Measurements from ENCODE around the gene TMED6.
"Not testable (repeated sequence)": the region's sequence is repeated elsewhere in the genome, so short reads cannot be mapped to it uniquely, and the experiment has no call there.

Gene TMED6

DNA sequence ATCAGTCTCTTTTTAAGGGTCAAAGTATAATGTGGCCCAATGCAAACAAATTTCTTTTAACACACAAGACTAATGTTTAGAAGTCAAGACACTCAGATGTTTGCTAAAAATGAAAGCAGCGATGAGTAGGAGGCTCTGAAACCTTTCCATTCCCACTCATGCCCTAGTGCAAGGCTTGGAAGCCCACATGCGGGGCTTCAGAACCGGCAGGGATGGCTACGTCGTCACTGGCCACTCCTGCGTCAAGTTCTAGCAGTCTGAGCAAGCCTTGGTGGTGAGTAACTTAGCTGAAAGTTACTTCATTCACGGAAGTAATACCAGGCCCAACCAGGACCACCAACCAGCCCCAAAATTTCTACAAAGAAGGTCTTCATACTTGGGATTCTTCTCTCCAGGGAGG is 14.8 kb upstream of the TMED6 start:
- DNase-seq: no peak
- intact Hi-C loops (cut with DNase I): no loop called here

DNA sequence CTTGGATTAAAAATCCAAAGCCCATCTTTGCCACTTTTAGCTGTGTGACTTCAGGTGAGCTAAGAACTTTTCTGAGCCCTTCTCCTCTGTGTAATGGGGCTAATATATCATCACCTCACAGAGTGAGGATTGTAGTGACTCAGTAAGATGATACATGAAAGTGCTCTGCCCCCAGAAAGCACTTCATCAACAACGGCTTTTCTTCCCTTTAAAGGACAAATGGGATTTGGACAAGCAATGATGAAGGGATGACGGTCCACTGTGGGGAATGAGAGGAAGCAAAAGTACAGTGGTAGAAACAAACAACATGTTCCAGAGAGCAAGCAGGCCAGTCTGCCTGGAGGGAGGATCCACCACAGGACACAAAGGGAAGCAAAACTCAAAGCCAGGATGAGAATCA is 14.3 kb upstream of the TMED6 start:
- intact Hi-C loops (cut with DNase I): no loop called here
- no peak for DNase-seq

DNA sequence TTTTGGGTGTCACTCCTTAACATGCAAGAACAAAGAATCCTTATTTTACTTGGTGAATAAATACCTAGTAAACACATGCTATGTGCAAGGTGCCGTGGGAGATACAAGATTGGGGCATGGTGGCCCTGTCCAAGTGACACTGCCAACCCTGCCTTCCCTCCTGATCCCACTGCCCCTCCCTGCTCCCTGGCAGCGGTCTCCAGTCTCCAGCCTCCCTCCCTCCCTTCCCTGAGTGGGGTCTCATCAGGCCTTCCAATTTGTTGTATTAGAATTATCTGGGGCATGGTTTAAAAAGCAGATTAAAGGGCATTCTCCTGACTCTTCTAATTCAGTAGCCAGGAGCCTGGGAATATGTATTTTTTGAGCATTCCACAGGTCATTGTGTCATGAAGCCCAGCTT is 12.5 kb upstream of the TMED6 start:
- intact Hi-C loops (cut with DNase I): no loop called here

DNA sequence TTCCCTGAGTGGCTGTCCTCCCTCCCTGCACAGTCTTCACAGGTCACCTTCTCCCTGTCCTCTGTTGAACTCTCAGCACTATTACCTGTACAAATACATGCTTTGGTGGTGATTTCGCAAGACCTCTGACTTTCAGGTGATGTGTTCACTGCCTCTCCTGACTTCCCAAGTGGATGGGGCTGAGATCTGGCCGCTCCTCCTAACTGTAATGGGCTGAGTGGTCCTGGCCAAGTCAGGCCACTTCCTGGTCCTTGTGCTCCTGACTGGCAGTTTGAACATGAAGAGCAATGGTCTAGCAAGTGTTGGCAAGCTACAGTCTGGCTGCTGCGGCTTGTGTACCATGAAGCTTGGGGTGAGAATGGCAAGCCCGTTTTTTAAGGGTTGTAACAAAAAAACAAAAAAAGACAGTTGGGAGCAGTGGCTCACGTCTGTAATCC is 11.7 kb upstream of the TMED6 start:
- intact Hi-C loops (cut with DNase I): no loop called here
- no peak for DNase-seq

More for the DNA sequence above, 12.5 kb upstream of the TMED6 start:
- no peak for DNase-seq

DNA sequence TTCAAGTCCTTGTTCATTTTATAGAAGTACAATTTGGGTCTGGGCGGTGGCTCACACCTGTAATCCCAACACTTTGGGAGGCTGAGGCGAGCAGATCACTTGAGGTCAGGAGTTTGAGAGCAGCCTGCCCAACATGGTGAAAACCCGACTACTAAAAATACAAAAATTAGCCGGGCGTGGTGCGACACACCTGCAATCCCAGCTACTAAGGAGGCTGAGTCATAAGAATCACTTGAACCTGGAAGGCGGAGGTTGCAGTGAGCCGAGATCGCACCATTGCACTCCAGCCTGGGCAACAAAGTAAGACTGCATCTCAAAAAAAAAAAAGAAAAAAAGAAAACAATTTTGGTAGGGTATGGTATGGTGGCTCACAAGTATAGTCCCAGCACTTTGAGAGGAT is 8.5 kb upstream of the TMED6 start:
- peak in 20 of 42 donors; percentile 8 to 69 (median 25) for DNase-seq
- intact Hi-C loops (cut with DNase I): not testable (repeated sequence)

DNA sequence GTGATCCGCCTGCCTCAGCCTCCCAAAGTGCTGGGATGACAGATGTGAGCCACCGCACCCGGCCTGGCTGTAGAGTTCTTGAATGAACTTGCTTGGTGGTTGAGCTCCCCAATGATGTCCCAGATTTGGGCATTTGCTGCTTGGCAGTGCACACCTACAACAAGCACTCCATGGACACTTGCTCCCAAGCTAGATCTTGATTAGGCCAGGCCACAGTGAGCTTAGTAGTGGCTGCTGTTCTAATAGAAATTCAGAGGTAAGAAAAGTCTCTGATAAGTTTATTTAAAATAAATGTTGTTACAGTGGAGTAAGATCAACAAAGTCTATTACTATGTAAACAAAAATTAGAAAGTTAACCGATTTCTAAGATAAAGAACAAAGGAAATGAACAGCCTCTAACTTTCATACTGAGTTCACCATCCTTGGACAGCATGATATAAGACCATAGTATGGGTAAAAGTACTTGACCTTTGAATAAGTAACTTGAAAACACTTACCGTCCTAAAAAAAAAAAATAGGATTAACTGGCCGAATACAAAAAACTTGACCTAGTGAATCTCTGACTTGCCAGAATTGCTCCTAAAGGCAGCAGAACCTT is 951 bp downstream of the TMED6 start:
- DNase-seq: no peak
- intact Hi-C loops (cut with DNase I): no loop called here

DNA sequence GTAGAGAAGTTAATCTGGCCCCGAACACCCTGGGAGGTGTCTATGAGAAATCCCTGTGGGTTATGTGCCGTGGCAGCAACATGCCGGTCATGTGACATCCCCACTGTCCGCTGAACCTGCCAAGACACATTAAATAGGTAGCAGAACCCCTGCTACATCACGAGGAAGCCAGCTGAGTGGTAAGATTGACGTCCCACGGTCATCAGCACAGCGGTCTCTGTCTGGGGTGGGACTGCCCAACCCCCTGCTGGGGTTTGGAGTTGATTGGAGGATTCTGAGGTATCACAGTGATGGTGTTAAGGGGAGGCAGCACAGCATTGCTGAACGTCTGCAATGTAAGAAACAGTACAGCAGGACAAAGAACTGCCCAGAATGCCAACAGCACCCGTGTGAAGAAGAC is 2.0 kb downstream of the TMED6 start:
- intact Hi-C loops (cut with DNase I): no loop called here
- DNase-seq: no peak

DNA sequence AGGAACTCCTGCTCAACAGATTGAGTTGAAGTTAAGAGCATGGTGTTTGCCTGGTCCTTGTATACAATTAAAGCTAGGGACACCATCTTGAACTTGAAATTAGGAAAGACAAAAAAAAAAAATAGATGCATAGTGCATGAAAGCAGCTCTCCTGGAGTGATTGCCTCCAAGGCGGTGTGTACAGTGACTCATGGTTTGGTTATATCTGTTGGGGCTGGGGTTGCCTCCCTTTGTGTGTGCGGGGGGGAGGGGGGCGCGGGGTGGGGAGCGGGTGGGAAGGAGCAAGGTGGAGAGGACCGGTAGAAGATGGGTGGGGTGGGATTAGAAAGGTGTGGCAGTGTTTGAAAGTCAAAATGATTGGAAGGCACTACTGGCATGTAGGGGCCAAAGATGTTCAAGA is 3.4 kb downstream of the TMED6 start:
- intact Hi-C loops (cut with DNase I): no loop called here
- no peak for DNase-seq

DNA sequence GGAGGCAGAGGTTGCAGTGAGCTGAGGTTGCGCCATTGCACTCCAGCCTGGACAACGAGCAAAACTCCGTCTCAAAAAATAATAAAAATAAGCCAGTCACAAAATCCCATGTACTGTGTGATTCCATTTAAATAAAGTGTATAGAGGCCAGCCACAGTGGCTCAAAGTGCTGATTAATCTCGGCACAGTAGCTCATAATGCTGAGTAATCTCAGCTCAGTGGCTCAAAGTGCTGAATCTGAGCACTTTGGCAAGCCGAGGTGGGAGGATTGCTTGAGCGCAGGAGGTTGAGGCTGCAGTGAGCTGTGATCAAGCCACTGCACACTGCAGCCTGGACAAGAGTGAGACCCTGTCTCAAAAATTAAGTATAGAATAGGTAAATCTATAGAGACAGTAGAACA is 4.9 kb downstream of the TMED6 start:
- intact Hi-C loops (cut with DNase I): no loop called here
- DNase-seq: peak in 1 of 42 donors; percentile 8

DNA sequence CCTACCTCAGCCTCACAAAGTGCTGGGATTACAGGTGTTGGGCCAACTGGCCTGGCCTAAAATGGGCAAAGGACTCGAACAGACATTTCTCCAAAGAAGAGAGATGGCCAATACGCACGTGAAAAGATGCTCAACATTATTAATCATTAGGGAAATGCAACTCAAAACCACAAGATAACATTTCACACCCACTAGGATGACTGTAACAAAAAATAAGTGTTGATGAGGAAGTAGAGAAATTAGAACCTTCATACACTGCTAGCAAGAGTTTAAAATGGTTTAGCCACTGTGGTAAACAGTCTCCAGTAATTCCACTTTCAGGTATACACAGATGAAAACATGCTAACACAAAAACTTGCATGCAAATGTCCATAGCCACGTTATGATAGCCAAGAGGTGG is 5.7 kb downstream of the TMED6 start:
- intact Hi-C loops (cut with DNase I): no loop called here
- peak in 1 of 42 donors; percentile 4 for DNase-seq

DNA sequence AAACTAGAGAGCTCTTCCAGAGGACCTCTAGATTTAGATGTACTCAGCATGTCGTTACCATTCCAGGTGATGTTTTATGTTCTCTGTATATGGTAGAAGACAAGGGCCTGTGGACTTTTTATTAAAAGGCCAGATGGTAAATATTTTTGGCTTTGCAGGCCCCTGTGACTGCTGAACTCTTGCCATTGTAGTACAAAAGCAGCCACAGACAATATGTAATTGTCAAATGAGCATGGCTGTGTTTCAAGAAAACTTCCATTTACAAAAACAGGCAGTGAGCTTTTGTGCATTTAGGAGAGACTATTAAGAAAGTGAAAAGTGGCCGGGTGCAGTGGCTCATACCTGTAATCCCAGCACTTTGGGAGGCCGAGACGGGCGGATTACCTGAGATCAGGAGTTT is 7.4 kb downstream of the TMED6 start:
- intact Hi-C loops (cut with DNase I): no loop called here
- DNase-seq: peak in 1 of 42 donors; percentile 2

DNA sequence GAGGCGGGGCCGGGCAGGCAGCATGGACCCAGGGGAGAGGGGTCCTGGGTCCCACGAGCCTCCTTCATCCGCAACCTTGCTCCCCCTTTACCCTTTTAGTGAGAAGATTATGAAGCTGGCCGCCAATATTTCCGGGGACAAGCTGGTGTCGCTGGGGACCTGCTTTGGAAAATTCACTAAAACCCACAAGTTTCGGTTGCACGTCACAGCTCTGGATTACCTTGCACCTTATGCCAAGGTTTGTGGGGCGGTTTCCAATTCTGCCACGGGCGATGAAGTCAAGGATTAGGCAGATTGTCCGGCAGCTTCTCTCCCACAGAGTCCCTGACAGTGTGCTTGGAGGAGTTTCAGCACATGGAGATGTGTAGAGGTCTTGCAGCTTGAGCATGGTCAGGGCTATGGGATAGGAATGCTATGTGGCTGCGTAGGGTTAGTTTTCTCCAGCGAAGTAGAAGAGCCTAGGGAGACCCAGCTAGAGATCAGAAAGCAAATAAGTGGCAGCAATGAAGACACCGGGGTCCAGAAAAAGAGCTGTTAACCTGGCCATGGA is 11.4 kb downstream of the TMED6 start:
- intact Hi-C loops (cut with DNase I): no loop called here
- no peak for DNase-seq

DNA sequence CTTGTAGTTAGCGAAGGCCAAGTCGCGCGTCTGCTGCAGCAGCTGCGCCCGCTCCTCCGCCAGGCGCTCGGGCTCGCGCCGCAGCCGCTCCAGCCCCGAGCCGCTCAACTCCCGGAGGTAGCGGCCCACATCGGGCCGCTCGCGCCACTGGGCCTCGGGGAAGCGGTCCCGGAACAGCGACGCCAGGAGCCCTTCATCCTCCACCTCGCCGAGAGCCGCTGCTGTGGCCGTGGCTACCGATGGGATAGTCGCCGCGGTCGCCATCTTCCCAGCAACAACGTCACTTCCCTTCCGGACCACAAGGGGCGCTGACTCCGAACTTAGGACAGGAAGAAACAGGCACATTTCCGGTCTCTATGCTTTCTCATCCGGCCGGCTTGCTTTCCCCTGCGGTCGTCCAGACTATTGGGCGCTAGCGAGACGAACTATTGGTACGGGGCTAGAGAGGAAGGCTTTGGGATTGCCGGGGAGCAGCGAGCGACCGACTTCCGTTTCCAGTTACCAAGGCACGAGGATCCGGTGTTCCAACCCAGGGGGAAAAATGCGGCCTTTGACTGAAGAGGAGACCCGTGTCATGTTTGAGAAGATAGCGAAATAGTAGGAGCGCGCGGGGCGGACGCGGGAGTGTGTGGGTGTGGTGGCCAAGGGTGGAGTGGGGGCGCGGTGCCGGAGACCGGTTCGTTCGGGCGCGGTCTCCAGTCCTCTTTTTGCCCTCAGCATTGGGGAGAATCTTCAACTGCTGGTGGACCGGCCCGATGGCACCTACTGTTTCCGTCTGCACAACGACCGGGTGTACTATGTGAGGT is 12.1 kb downstream of the TMED6 start, which contains the start of the genes COG8 and NIP7:
Gene COG8, minus strand, starts transcription at position 276 of the 806 bp plus-strand sequence. Its CDS starts 12 bp downstream, at position 264.
Gene NIP7, plus strand, starts transcription at position 484 of the 806 bp plus-strand sequence. Its CDS starts 58 bp downstream, at position 542.
- intact Hi-C loops (cut with DNase I): loop anchor here (2.0 to 10.0 kb wide), 2 partner anchors 29 to 45 kb away; partner anchors contain the start of genes TERF2 and VPS4A
- peak; percentile 88 to 98 (median 96) for DNase-seq

DNA sequence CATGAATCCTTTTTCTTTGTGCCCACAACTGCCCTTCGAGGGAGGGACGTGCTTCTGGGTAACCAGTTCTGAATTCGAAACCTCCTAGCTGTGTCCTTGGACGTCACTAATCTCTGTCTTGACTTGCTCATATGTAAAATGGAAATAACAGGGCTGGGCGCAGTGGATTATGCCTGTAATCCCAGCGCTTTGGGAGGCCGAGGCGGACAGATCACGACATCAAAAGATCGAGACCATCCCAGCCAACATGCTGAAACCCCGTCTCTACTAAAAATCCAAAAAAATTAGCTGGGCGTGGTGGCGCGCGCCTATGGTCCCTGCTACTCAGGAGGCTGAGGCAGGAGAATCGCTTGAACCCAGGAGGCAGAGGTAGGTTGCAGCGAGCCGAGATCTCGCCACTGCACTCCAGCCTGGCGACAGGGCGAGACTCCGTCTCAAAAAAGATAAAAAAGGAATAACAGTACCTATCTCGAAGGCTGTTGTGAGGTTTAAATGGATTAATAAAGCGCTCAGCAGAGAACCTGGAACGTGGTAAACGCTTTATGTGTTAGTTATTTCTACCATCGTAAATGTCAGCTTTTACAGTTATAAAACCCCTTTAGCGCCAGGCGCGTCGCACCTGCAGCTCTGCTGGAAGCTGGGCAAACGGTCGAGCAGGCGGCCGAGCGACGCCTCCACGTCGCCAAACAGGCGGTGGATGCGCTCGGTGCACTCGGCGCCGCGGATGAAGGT is 12.9 kb downstream of the TMED6 start:
- peak in 8 of 42 donors; percentile 37 to 75 (median 60) for DNase-seq

DNA sequence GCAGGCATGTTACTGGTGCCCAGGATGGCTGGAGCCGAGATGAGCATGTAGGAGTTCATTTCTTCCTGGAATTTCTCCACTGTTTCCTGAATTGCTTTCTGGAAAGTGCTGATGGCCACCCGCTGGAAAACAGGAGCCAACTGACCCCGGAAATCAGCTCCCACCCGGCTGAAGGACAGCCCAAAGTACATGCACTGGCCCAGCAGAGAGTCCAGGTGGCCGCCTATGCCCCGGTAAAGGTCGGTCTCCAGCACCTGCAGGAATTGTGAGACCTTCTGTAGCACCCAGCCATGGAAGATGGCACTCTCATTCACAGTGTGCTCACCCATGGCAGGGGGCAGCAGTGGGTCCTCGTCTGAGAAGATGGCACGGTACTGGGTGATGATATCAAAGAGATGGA is 16.9 kb downstream of the TMED6 start:
- intact Hi-C loops (cut with DNase I): loop anchor here (10.0 kb wide), 1 partner anchor 50 kb away; the partner anchor contains the start of gene TERF2

More for the DNA sequence above, 12.9 kb downstream of the TMED6 start:
- intact Hi-C loops (cut with DNase I): loop anchor here (2.0 to 10.0 kb wide), 2 partner anchors 28 to 46 kb away; partner anchors contain the start of genes TERF2 and VPS4A

DNA sequence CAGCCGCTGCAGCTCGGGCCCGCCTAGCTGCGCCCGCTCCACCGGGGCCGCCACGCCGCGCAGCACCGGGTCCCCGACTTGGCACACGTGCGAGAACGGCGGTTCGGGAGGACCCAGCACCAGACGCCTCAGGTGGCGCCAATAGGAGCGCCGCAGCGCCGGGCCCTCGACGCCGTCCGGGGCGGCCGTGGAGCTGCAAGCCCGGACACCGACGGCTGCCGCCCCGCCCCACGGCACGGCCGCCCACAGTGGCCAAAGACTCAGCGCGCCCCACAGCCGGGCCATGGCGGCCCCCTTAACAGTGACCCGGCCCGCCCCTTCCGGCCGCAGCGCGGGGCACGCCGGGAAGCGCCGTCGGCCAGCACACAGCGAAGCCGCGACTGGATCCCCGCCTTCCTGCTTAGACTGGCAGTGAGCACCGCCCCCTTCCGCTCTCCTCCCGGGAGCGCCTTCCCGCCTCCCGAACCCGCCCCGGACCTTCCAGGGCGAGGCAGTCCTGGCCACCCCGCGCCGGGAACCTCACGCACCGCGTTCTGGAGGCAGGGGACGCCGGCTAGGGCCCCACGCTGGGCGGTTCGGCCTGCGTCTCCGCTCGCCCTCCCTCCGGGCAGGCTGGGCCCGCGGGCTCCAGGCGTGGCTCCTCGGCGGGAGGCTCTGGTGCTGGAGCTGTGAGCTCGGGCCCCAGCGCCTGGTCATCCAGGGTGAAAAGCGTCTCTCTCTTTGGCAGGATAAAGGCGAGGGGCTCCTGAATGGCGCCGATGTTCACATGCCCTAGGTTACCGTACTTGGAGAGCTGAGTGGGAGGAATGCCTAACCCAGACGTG is 21.1 kb downstream of the TMED6 start, which contains the start of gene PDF:
Gene PDF, minus strand, starts transcription at position 303 of the 824 bp plus-strand sequence. Its CDS starts 18 bp downstream, at position 285.
- intact Hi-C loops (cut with DNase I): loop anchor here (10.0 kb wide), 1 partner anchor 54 kb away; the partner anchor contains the start of gene TERF2

More for the DNA sequence above, 16.9 kb downstream of the TMED6 start:
- peak in 1 of 42 donors; percentile 10 for DNase-seq

DNA sequence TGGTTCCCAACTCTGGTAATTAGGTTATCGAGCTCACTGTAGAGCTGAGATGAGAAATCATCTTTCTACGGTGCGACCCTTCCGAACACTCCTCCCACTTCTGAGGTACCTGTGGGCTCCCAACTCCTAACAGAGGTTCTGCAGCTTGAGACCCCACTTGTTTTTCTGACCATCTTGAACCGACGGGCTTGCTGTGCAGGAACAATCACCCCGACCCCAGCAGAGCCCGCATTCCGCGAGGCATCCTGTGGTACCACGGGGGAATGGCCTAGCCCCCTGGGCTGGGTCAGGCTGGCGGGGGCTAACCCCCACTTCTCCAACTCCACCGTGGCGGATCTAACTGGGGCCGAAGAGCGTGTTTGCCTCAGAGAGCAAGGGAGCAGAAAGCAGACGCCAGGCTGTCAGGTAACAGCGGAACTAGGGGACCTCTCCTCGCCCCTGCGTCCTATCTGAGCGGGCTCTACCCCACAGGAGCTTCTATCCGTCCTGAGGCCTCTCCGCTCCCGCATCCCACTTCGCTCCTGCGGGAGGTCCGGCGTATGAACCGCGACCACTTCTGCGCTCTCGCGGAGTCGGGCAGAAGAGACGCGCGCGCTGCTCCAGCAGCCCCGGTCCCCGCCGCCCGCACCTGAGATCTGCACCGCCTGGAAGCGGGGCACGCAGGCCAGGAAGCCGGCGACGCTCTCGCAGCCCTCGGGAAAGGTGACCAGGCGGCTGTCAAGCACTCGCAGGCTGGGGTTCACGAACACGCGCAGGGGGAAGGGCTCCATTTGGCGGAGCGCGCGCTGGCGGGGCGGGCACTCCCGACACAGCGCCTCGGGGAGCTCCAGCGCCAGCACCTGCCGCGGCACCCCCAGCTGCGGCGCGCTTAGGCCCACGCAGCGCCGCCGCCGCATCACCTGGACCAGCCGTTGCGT is 22.0 kb downstream of the TMED6 start:
- DNase-seq: peak in 37 of 42 donors; percentile 5 to 78 (median 59)
- intact Hi-C loops (cut with DNase I): loop anchor here (10.0 kb wide), 1 partner anchor 55 kb away; the partner anchor contains the start of gene TERF2

More for the DNA sequence above, 21.1 kb downstream of the TMED6 start, which contains the start of gene PDF:
- DNase-seq: peak; percentile 88 to 98 (median 95)

All from head of caudate nucleus (tissue), 42 donors.